Measurements from ENCODE around the gene FRMPD1.

The FRMPD1 gene

GRCh38 chr9:37678789-37679273, 28.1 kb downstream of the FRMPD1 start:
- no peak for DNase-seq (ENCODE audit: extremely low read depth in 1 of 2, low read depth in 1 of 2)

- no peak for DNase-seq (ENCODE audit: extremely low read depth in 1 of 2, low read depth in 1 of 2)
Observed at GRCh38 chr9:37679649-37680402, 29.1 kb downstream of the FRMPD1 start.

GRCh38 chr9:37682951-37683350, 32.2 kb downstream of the FRMPD1 start:
- no peak for DNase-seq (ENCODE audit: extremely low read depth in 1 of 2, low read depth in 1 of 2)

- no peak for DNase-seq (ENCODE audit: extremely low read depth in 1 of 2, low read depth in 1 of 2)
Observed at GRCh38 chr9:37683531-37684371, 33.0 kb downstream of the FRMPD1 start.

- no peak for DNase-seq (ENCODE audit: extremely low read depth in 1 of 2, low read depth in 1 of 2)
Observed at GRCh38 chr9:37692622-37693221, 42.0 kb downstream of the FRMPD1 start.

GRCh38 chr9:37693260-37693659, 42.5 kb downstream of the FRMPD1 start:
- DNase-seq (ENCODE audit: extremely low read depth in 1 of 2, low read depth in 1 of 2), result no peak

- no peak for DNase-seq (ENCODE audit: extremely low read depth in 1 of 2, low read depth in 1 of 2)
Observed at GRCh38 chr9:37694355-37694754, 43.6 kb downstream of the FRMPD1 start.

GRCh38 chr9:37696528-37696927, 45.8 kb downstream of the FRMPD1 start:
- DNase-seq (ENCODE audit: extremely low read depth in 1 of 2, low read depth in 1 of 2), result no peak

- no peak for DNase-seq (ENCODE audit: extremely low read depth in 1 of 2, low read depth in 1 of 2)
Observed at GRCh38 chr9:37700131-37700530, 49.4 kb downstream of the FRMPD1 start.

- DNase-seq (ENCODE audit: extremely low read depth in 1 of 2, low read depth in 1 of 2), result no peak
Observed at GRCh38 chr9:37700900-37701299, 50.1 kb downstream of the FRMPD1 start.

GRCh38 chr9:37705787-37706186, 55.0 kb downstream of the FRMPD1 start:
- no peak for DNase-seq (ENCODE audit: extremely low read depth in 1 of 2, low read depth in 1 of 2)

- no peak for DNase-seq (ENCODE audit: extremely low read depth in 1 of 2, low read depth in 1 of 2)
Observed at GRCh38 chr9:37706290-37706689, 55.5 kb downstream of the FRMPD1 start.

GRCh38 chr9:37707748-37708147, 57.0 kb downstream of the FRMPD1 start:
- DNase-seq (ENCODE audit: extremely low read depth in 1 of 2, low read depth in 1 of 2), result no peak

- DNase-seq (ENCODE audit: extremely low read depth in 1 of 2, low read depth in 1 of 2), result no peak
Observed at GRCh38 chr9:37710046-37710445, 59.3 kb downstream of the FRMPD1 start.

GRCh38 chr9:37715260-37715659, 64.5 kb downstream of the FRMPD1 start:
- no peak for DNase-seq (ENCODE audit: extremely low read depth in 1 of 2, low read depth in 1 of 2)

GRCh38 chr9:37715991-37716505, 65.3 kb downstream of the FRMPD1 start:
- DNase-seq (ENCODE audit: extremely low read depth in 1 of 2, low read depth in 1 of 2), result no peak

- DNase-seq (ENCODE audit: extremely low read depth in 1 of 2, low read depth in 1 of 2), result no peak
Observed at GRCh38 chr9:37719526-37719925, 68.8 kb downstream of the FRMPD1 start.

GRCh38 chr9:37727013-37727412, 76.3 kb downstream of the FRMPD1 start:
- no peak for DNase-seq (ENCODE audit: extremely low read depth in 1 of 2, low read depth in 1 of 2)

- DNase-seq (ENCODE audit: extremely low read depth in 1 of 2, low read depth in 1 of 2), result no peak
Observed at GRCh38 chr9:37729499-37729898, 78.7 kb downstream of the FRMPD1 start.

- DNase-seq (ENCODE audit: extremely low read depth in 1 of 2, low read depth in 1 of 2), result no peak
Observed at GRCh38 chr9:37730256-37730655, 79.5 kb downstream of the FRMPD1 start.

- no peak for DNase-seq (ENCODE audit: extremely low read depth in 1 of 2, low read depth in 1 of 2)
Observed at GRCh38 chr9:37730839-37731238, 80.1 kb downstream of the FRMPD1 start.
